A172 (cell line): ENCODE measurements around the gene UGT1A4. TPM values are rescaled to one million over a fixed set of nuclear protein-coding genes. Genes with fewer than 3 reads are reported as not detected.
"Not testable (repeated sequence)": the region's sequence is repeated elsewhere in the genome, so short reads cannot be mapped to it uniquely, and the experiment has no call there.

Experiments
- DNase-seq: peaks from one replicate; pipeline ENCODE4 v3.0.0-alpha.2; 2015; ENCODE audit warnings: low spot score
- total RNA-seq: library from RNA; depleted of rRNA; stranded (reverse); fragments of >200 nt; shearing (Covaris generic); gene quantifications from 2 replicates; pipeline ENCODE4 v1.2.3, GENCODE V29; 2014

UGT1A4 gene
- total RNA-seq, 1 experiment from 2014 or later, result not detected

DNA sequence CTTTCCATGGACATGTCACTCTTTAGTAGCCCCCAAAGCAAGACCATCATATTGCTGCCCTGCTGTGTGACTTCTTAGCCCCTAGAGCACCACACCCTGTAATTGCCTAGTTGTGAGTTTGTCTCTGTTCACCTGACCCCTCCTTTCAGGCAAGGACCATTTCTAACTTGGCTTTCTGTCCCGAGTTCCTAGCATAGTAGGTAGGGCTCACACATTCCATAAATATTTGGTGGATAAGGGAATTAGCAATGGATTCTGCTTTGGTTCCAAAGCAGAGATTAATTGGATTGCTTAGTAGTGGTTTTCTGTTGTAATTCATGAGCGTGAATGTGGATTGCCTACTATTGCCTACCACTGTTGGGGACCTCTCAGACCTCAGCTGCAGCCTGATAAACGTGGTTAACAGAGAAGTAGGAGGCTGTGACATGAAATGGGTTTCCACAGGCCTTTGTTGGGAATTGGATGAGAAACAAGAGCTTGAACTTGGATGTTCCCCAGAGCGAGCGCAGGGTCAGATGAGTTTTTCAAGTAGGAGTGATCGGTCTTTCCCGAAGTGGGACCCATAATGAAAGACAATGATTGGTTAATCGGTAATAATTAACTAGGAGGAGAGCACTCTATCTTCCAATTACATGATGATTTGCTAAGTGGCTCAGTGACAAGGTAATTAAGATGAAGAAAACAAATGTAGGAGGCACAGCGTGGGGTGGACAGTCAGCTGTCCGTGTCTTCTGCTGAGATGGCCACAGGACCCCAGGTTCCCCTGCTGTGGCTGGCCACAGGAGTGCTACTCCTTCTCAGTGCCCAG, 28.1 kb downstream of the UGT1A4 start:
- peak; percentile 46 for DNase-seq

DNA sequence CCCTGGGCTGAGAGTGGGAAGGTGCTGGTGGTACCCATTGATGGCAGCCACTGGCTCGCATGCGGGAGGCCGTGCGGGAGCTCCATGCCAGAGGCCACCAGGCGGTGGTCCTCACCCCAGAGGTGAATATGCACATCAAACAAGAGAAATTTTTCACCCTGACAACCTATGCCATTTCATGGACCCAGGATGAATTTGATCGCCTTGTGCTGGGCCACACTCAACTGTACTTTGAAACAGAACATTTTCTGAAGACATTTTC, 28.7 kb downstream of the UGT1A4 start:
- DNase-seq, result no peak

DNA sequence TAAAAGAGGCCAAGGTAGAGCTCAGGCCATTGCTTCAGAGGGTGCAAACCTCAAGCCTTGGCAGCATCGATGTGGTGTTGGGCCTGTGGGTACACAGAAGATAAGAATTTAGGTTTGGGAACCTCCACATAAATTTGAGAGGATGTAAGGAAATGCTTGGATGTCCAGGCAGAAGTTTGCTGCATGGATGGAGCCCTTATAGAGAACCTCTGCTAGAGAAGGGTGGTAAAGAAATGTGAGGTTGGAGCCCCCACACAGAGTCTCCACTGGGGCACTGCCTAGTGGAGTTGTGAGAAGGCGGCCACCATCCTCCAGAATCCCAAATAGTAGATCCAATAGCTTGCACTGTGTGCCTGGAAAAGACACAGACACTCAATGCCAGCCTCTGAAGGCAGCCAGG, 32.2 kb downstream of the UGT1A4 start:
- not testable (repeated sequence) for DNase-seq

- not testable (repeated sequence) for DNase-seq
Measured at GRCh38 chr2:233751212-233752009, 32.9 kb downstream of the UGT1A4 start.

DNA sequence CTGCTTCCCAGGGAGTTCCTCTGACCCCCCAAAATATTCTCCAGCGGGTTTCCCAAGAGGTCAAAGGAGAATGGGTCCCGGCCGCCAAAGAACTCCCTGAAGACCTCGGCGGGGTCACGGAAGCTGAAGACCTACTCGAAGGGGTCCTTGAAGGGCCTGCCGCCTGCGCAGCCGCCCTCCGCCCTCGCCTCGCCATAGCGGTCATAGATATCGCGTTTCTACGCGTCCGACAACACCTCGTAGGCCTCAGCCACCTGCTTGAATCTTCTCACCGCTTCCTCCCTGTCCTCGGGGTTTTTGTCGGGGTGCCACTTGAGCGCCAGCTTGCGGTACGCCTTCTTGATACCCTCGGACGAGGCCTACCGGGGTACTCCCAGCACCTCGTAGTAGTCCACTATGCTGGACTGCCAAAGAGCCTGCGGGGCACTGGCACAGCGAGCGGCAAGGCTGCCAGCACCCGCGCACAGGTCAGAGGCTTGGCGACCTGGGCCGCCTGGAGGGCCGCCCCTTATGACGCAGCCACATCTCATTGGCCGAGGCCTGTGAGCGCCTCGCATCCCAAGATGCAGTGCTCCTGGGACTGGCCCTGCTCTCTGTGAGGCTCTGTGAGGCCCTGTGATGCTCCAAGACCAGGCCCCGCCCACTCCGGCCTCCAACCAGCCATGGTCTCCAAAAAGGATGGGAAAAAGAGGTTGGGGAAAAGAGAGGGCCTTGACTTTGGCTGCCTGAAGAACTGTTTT, 36.5 kb downstream of the UGT1A4 start:
- DNase-seq, result no peak

- no peak for DNase-seq
Measured at GRCh38 chr2:233756429-233757081, 38.0 kb downstream of the UGT1A4 start.

GRCh38 chr2:233758141-233758540, 39.6 kb downstream of the UGT1A4 start:
- DNase-seq, result no peak

GRCh38 chr2:233758849-233759248, 40.3 kb downstream of the UGT1A4 start:
- no peak for DNase-seq

DNA sequence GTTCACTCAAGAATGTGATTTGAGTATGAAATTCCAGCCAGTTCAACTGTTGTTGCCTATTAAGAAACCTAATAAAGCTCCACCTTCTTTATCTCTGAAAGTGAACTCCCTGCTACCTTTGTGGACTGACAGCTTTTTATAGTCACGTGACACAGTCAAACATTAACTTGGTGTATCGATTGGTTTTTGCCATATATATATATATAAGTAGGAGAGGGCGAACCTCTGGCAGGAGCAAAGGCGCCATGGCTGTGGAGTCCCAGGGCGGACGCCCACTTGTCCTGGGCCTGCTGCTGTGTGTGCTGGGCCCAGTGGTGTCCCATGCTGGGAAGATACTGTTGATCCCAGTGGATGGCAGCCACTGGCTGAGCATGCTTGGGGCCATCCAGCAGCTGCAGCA, 41.5 kb downstream of the UGT1A4 start, which contains the start of gene UGT1A1:
UGT1A1 (plus strand) TSS at position 228 of the 400 bp plus-strand sequence; CDS start at position 246, 18 bp downstream.
- no peak for DNase-seq

DNA sequence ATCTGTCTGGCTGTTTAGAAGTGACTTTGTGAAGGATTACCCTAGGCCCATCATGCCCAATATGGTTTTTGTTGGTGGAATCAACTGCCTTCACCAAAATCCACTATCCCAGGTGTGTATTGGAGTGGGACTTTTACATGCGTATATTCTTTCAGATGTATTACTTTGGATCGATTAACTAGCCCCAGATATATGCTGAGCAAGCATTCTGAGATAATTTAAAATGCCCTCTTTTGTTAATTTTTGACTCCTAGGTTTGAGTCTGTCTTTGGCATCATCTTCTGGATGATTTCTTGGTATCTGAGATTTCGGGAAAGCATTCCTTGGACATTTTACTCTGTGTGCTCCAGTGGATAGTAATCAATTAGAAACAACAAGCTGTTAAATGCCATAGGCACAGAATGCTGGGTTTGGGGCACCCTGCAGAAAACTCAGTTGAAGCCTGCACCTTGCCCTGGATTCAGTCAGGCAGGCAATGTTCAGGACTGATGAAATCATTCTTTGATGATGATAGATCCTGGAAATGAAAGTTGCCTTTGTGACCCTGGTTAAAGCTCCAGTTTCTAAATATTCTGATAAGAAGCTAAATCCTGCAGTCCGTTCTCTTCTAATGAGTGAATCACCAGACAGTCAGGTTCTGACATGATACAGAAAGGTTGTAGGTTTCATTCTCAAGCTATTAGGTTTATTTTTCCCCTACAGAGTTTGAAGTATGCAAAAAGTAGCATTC, 42.7 kb downstream of the UGT1A4 start:
- no peak for DNase-seq

GRCh38 chr2:233764264-233764663, 45.7 kb downstream of the UGT1A4 start:
- peak; percentile 29 for DNase-seq

DNA sequence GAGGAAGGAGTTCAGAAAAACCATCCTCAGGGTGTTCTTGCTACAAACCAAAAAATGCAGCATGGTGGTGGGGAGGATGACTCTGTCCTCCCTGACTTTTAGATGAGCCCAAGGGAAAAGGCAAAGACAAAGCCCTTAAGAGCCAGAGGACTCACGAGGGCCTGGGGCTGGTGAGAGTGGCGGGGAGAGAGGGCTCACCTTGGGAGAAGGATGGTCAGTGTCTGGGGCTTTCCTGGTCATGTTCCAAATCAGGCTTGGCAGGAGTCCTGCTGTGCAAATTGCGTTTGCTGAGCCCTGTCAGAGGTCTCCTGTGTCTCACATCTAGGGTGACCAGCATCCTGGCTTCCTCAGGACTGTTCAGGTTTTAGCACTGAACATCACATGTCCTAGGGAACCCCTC, 46.2 kb downstream of the UGT1A4 start:
- DNase-seq, result no peak

DNA sequence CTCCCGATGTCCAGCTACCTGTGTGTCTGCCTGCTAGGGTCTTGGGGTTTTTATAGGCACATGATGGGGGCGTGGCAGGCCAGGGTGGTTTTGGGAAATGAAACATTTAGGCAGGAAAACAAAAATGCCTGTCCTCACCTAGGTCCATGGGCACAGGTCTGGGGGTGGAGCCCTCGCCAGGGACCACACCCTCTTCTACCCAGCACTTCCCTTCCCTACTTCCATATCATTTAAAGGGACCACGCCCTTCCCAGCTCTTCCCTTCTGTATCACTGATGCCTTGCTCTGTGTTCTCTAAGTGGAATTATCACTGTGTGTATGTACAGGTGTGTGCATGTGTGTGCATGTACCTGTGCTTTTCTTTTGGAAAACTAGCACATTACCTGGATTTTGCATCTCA, 47.9 kb downstream of the UGT1A4 start:
- DNase-seq, result no peak

DNA sequence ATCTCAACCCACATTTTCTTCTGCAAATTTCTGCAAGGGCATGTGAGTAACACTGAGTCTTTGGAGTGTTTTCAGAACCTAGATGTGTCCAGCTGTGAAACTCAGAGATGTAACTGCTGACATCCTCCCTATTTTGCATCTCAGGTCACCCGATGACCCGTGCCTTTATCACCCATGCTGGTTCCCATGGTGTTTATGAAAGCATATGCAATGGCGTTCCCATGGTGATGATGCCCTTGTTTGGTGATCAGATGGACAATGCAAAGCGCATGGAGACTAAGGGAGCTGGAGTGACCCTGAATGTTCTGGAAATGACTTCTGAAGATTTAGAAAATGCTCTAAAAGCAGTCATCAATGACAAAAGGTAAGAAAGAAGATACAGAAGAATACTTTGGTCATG, 49.5 kb downstream of the UGT1A4 start:
- DNase-seq, result no peak

DNA sequence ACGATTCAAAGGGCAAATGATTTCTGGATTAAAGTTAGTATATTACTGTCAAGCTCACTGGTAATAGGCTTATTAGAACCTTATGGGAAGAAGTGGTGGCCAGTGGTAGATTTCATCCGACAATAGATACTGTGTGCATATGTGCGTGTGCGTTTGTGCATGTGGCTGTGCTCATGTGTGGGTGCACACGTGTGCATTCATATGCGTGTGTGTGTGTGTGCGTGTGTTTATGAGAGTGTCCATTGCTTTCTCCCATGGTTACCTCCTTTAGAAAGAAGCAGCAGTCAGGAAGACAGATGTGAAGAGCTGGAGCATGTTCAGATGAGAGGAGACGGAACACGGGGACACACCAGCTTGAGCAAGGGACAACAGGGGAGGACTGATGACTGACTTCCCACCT, 50.7 kb downstream of the UGT1A4 start:
- DNase-seq, result no peak

- no peak for DNase-seq
Measured at GRCh38 chr2:233772153-233772552, 53.6 kb downstream of the UGT1A4 start.

DNA sequence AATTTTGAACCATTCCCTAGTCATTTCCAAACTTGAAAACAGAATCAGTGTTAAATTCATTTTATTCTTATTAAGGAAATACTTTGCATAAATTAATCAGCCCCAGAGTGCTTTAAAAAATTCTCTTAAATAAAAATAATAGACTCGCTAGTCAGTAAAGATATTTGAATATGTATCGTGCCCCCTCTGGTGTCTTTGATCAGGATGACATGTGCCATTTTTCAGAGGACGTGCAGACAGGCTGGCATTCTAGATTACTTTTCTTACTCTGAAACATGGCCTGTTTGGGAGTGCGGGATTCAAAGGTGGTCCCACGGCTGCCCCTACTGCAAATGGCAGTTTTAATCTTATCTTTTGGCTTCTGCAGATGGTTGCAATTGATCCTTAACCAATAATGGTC, 54.0 kb downstream of the UGT1A4 start:
- DNase-seq, result no peak

DNA sequence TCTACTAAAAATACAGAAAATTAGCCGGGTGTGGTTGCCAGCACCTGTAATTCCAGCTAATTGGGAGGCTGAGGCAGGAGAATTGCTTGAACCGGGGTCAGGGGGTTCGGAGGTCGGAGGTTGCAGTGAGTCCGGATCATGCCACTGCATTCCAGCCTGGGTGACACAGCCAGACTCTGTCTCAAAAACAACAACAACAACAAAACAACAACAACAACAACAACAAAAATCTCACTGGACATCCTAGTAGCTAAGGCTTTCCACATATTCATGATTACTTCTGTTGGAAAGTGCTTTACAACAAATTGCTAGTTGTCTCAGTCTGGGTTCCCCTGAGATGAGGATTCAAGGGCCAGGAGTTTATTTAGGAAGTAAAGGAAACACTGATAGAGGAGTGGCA, 55.3 kb downstream of the UGT1A4 start:
- no peak for DNase-seq

- no peak for DNase-seq
Measured at GRCh38 chr2:233775414-233775813, 56.9 kb downstream of the UGT1A4 start.

DNA sequence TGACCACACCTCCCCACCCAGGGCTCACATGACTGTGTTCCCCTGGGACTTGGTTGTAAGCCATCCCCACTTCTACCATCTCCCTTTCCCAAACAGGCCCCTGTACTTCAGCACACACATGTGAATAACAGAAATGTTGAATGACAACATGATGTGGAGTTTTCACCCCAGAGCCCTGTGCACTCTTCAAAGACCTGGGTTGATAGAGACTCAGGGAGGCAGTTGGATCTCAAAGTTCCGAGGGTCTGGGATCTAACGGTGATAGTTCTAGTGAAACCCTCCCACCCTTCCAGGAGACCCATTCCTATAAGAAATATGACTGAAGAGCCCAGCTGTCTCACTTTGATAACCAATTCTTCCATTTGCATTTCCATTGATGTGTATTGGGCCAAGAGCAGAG, 59.5 kb downstream of the UGT1A4 start, which contains the start of gene MROH2A:
MROH2A (plus strand) TSS at position 301 of the 400 bp plus-strand sequence. CDS start 1,029 bp downstream, outside the sequence.
- no peak for DNase-seq

DNA sequence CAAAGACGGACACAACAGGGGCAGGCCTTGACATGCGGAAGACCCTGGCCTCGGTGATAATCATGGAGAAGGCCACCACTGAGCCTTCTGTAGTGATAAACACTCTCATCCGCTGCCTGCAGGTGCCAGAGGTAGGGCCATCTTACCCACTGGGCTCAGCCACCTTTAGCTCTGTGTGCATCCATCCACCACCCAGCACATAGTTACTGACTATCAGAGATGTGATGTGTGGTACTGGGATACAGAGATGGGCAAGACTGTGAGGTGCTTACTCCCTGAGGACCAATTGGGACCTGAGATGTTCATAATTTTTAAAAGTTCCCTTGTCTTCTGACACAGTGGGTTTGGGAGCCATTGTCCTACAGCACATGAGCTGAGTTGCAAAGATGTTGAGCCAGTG, 61.2 kb downstream of the UGT1A4 start:
- no peak for DNase-seq
